Neural progenitor cell (in vitro differentiated cells): Measurements from ENCODE around the gene MYLK2. TPM values are rescaled to one million over a fixed set of nuclear protein-coding genes. Genes with fewer than 3 reads are reported as not detected.
A peak's percentile ranks its signal among the peaks of the same experiment; 100 is the strongest.

ENCODE experiments used
- DNase-seq: peaks from one replicate; pipeline ENCODE4 v3.0.0-alpha.2; 2016; ENCODE audit warnings: low spot score
- H2AFZ ChIP-seq: fragments of 200-600 bp; sonication (generic); replicated peaks from 2 replicates; pipeline ENCODE4 v1.6.1; 2016; ENCODE audit warnings: antibody characterized with exemption
- H3F3A ChIP-seq: fragments of 200-600 bp; sonication (generic); 2 replicates; pipeline ENCODE4 v1.6.1; 2016; ENCODE audit warnings: antibody characterized with exemption, low read depth
- H3K27ac ChIP-seq: fragments of 200-600 bp; sonication (generic); 2 replicates; pipeline ENCODE4 v1.5.1; 2016; ENCODE audit warnings: mild to moderate bottlenecking
- H3K27me3 ChIP-seq: fragments of 200-600 bp; sonication (generic); 2 replicates; pipeline ENCODE4 v1.6.1; 2016; ENCODE audit warnings: mild to moderate bottlenecking, moderate library complexity
- H3K36me3 ChIP-seq: fragments of 200-600 bp; sonication (generic); 2 replicates; pipeline ENCODE4 v1.5.1; 2016
- H3K4me1 ChIP-seq: fragments of 200-600 bp; sonication (generic); 2 replicates; pipeline ENCODE4 v1.6.1; 2016; ENCODE audit warnings: mixed run types
- H3K4me2 ChIP-seq: fragments of 200-600 bp; sonication (generic); 2 replicates; pipeline ENCODE4 v1.6.1; 2016
- H3K4me3 ChIP-seq: fragments of 200-600 bp; sonication (generic); 2 replicates; pipeline ENCODE4 v1.5.1; 2016
- H3K79me2 ChIP-seq: fragments of 200-600 bp; sonication (generic); 2 replicates; pipeline ENCODE4 v1.6.1; 2016; ENCODE audit warnings: low read depth
- H3K9ac ChIP-seq: fragments of 200-600 bp; sonication (generic); 2 replicates; pipeline ENCODE4 v1.6.1; 2016
- H3K9me3 ChIP-seq: fragments of 200-600 bp; sonication (generic); 2 replicates; pipeline ENCODE4 v1.5.1; 2016; ENCODE audit warnings: low read depth
- H4K20me1 ChIP-seq: fragments of 200-600 bp; sonication (generic); 2 replicates; pipeline ENCODE4 v1.6.1; 2016; ENCODE audit warnings: low read depth
- H3K27ac Mint-ChIP-seq: 3 replicates; pipeline ENCODE4 v1.8.0; 2021; ENCODE audit warnings: mixed read lengths
- H3K27me3 Mint-ChIP-seq: 2 replicates; pipeline ENCODE4 v1.8.0; 2022; ENCODE audit warnings: low read depth, mild to moderate bottlenecking, inconsistent platforms, moderate library complexity, mixed read lengths; ENCODE audit not compliant: insufficient read depth
- H3K36me3 Mint-ChIP-seq: 3 replicates; pipeline ENCODE4 v1.8.0; 2021; ENCODE audit warnings: mixed read lengths
- H3K4me1 Mint-ChIP-seq: 3 replicates; pipeline ENCODE4 v1.8.0; 2021; ENCODE audit warnings: mixed read lengths
- H3K4me3 Mint-ChIP-seq: 3 replicates; pipeline ENCODE4 v1.8.0; 2021; ENCODE audit warnings: mild to moderate bottlenecking, moderate library complexity, mixed read lengths
- H3K9me3 Mint-ChIP-seq: 3 replicates; pipeline ENCODE4 v1.8.0; 2020; ENCODE audit warnings: mixed read lengths
- EZH2 ChIP-seq: fragments of 200-600 bp; sonication (generic); IDR thresholded peaks from 2 replicates; pipeline ENCODE4 v1.6.1; 2017; ENCODE audit warnings: antibody characterized with exemption, mild to moderate bottlenecking, moderate library complexity
- EZH2phosphoT487 ChIP-seq: fragments of 200-600 bp; sonication (generic); IDR thresholded peaks from 2 replicates; pipeline ENCODE4 v1.6.1; 2017; ENCODE audit warnings: antibody characterized with exemption
- total RNA-seq: library from RNA; depleted of rRNA; stranded (reverse); fragments of >200 nt; gene quantifications from 2 replicates; pipeline ENCODE4 v1.2.3, GENCODE V29; 2015; ENCODE audit warnings: low replicate concordance
- TF ChIP-seq, protein P1 (sequence below): fragments of 200-600 bp; sonication (generic); IDR thresholded peaks from 2 replicates; pipeline ENCODE4 v1.5.1; 2017; ENCODE audit warnings: antibody characterized with exemption, mild to moderate bottlenecking

The MYLK2 gene
- total RNA-seq, 1 donor from 2014 or later: not detected

DNA sequence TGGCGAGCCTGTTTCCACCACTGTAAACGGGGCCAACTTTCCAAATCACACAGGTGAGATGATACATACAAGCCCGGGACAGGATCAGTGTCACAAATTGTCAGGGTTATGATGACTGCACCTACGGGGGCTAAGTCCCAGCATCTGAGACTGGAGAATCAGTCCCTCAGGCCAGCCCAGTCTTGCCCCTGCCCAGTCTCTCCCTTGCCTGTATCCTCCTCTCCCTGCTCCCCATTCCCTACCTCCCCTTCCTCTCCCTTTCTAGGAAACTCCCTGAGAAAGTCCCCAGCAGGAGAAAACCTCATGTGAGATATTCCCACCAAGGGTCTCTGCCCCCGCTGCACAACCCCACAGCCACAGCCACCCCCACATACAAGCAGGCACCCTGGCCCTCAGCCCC, 24.7 kb downstream of the MYLK2 start:
- H3K36me3 Mint-ChIP-seq: no peaks in the 10 kb centered on the region
- no peak overlapping the region for H3K27ac ChIP-seq
- no peak overlapping the region for H2AFZ ChIP-seq

DNA sequence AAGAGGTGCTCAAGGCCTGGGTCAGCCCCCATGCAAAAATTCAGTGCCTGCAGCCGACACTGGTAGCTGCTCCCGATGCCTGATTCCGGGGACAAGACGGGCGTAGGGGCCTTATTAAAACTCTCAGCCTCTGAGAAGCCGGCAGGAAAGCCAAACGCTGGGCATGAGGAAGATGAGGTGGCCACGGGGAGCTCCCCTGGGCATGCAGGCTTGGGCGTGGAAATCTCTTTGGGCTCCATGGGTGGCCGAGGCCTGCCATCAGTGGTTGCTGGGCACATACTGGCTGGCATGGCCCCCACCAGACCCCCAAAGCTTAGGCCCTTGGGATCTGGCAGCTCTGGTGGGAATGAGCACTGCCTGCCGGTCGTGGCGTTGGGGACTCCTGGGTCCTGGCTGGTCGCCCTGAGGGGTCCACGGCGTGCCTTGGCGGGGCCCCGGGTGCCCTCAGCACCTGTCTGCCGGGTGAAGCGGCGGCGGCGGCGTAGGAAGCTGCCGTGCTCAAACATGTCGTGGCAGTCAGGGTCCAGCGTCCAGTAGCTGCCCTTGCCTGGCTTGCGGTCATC, 25.7 kb downstream of the MYLK2 start:
- no peak for TF ChIP-seq EZH2
- no peak for TF ChIP-seq EZH2phosphoT487
- TF ChIP-seq, protein P1, sequence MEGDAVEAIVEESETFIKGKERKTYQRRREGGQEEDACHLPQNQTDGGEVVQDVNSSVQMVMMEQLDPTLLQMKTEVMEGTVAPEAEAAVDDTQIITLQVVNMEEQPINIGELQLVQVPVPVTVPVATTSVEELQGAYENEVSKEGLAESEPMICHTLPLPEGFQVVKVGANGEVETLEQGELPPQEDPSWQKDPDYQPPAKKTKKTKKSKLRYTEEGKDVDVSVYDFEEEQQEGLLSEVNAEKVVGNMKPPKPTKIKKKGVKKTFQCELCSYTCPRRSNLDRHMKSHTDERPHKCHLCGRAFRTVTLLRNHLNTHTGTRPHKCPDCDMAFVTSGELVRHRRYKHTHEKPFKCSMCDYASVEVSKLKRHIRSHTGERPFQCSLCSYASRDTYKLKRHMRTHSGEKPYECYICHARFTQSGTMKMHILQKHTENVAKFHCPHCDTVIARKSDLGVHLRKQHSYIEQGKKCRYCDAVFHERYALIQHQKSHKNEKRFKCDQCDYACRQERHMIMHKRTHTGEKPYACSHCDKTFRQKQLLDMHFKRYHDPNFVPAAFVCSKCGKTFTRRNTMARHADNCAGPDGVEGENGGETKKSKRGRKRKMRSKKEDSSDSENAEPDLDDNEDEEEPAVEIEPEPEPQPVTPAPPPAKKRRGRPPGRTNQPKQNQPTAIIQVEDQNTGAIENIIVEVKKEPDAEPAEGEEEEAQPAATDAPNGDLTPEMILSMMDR: no peak
- Histone ChIP-seq H3K36me3 (no peaks in the 10 kb centered on the region), H3K4me2 (no peak overlapping the region), H3K79me2 (no peaks in the 10 kb centered on the region), H3K9me3 (no peaks in the 10 kb centered on the region), H3F3A (peaks cover 6% of the 10 kb centered on the region), H3K4me3 (no peak overlapping the region), H2AFZ (no peak overlapping the region), H3K9ac (no peak overlapping the region), H3K27me3 (peaks cover 26% of the 10 kb centered on the region), H4K20me1 (no peaks in the 10 kb centered on the region), H3K4me1 (peaks cover 43% of the 10 kb centered on the region), H3K27ac (no peak overlapping the region)
- no peak for DNase-seq
- Mint-ChIP-seq H3K4me3 (no peak overlapping the region), H3K9me3 (no peaks in the 10 kb centered on the region), H3K27ac (no peak overlapping the region), H3K36me3 (no peaks in the 10 kb centered on the region), H3K4me1 (peaks cover 24% of the 10 kb centered on the region), H3K27me3 (peaks cover 9% of the 10 kb centered on the region)

More for the DNA sequence above, 24.7 kb downstream of the MYLK2 start:
- Histone ChIP-seq H4K20me1 (no peaks in the 10 kb centered on the region), H3K4me1 (peaks cover 43% of the 10 kb centered on the region), H3K27me3 (peaks cover 17% of the 10 kb centered on the region), H3K36me3 (no peaks in the 10 kb centered on the region), H3K79me2 (no peaks in the 10 kb centered on the region), H3K9me3 (no peaks in the 10 kb centered on the region), H3F3A (peaks cover 6% of the 10 kb centered on the region), H3K4me3 (no peak overlapping the region), H3K9ac (no peak overlapping the region), H3K4me2 (no peak overlapping the region)
- H3K27me3 Mint-ChIP-seq: peaks cover 9% of the 10 kb centered on the region
- no peak overlapping the region for H3K4me3 Mint-ChIP-seq
- H3K9me3 Mint-ChIP-seq: no peaks in the 10 kb centered on the region
- no peak for TF ChIP-seq EZH2phosphoT487
- no peak for TF ChIP-seq EZH2
- TF ChIP-seq, protein P1: no peak
- no peak for DNase-seq
- peaks cover 24% of the 10 kb centered on the region for H3K4me1 Mint-ChIP-seq
- peak overlapping the region; percentile 33 for H3K27ac Mint-ChIP-seq

DNA sequence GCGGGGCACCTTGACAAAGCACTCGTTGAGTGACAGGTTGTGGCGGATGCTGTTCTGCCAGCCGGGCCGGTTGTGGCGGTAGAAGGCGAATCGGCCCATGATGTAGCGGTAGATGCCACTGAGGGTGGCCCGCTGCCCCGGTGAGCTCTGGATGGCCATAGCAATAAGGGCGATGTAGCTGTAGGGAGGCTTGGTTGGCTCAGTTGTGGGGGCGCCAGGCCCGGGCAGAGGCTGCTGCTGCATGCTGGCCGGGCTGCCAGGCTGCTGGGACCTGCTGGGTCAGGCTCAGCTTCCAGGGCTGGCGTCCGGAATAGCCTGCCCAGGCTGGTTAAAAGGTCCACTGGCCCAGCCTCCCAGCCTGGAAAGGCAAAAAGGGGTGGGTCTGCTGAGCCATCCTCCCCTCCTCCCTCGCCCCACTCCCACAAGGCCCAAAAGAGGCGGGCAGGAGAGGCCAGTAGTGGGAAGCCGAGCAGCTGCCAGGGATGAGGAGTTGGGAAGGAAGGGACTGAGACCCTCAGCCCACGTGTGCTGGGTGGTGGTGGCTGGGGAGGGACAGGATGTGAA, 26.2 kb downstream of the MYLK2 start, which contains the start of gene FOXS1:
Gene FOXS1, minus strand, starts transcription at position 305 of the 564 bp plus-strand sequence. Its CDS starts 62 bp downstream, at position 243.
- peaks cover 32% of the 10 kb centered on the region for H3K27me3 ChIP-seq
- H3K9ac ChIP-seq: no peak within 1 kb of the TSS
- H3F3A ChIP-seq: peaks cover 6% of the 10 kb centered on the region
- H3K4me3 ChIP-seq: no peak within 1 kb of the TSS
- peak within 1 kb of the TSS; percentile 44 for H3K4me2 ChIP-seq
- H3K9me3 ChIP-seq: no peaks in the 10 kb centered on the region
- TF ChIP-seq, protein P1: no peak
- TF ChIP-seq EZH2 (no peak), EZH2phosphoT487 (no peak)
- H3K27ac ChIP-seq: peak within 1 kb of the TSS; percentile 27
- H3K79me2 ChIP-seq: no peaks in the 10 kb centered on the region
- Mint-ChIP-seq H3K36me3 (no peaks in the 10 kb centered on the region), H3K27me3 (peaks cover 9% of the 10 kb centered on the region), H3K27ac (no peak within 1 kb of the TSS), H3K9me3 (no peaks in the 10 kb centered on the region), H3K4me3 (no peak within 1 kb of the TSS), H3K4me1 (peaks cover 24% of the 10 kb centered on the region)
- no peaks in the 10 kb centered on the region for H3K36me3 ChIP-seq
- H3K4me1 ChIP-seq: peaks cover 43% of the 10 kb centered on the region
- H4K20me1 ChIP-seq: no peaks in the 10 kb centered on the region
- peak; percentile 79 for DNase-seq
- peak within 1 kb of the TSS; percentile 65 for H2AFZ ChIP-seq
